ENCODE results near the gene DTL.

DTL gene

GRCh38 chr1:212129781-212130180, 94.2 kb downstream of the DTL start:
- no peak for DNase-seq

DNA sequence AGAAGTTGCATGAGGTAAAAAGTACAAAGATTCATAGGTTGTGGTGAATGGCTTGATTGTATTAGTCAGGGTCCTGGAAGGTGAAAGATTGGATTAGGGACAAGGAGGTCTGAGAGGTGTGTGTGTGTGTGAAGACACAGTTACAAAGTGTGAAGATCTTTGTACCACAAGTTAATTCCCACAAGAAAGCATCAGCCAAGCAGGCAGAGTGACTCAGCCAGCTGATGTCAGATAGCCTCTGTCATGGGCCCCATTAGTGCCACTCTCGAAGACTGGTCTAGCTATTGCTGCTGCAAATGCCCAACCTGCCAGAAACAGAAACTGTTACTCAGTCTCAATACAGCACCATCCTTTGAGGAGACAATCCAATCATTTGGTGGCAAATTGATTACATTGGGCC, 96.5 kb downstream of the DTL start:
- DNase-seq: no peak

GRCh38 chr1:212133319-212133718, 97.8 kb downstream of the DTL start:
- DNase-seq: no peak

GRCh38 chr1:212135166-212135565, 99.6 kb downstream of the DTL start:
- no peak for DNase-seq

DNA sequence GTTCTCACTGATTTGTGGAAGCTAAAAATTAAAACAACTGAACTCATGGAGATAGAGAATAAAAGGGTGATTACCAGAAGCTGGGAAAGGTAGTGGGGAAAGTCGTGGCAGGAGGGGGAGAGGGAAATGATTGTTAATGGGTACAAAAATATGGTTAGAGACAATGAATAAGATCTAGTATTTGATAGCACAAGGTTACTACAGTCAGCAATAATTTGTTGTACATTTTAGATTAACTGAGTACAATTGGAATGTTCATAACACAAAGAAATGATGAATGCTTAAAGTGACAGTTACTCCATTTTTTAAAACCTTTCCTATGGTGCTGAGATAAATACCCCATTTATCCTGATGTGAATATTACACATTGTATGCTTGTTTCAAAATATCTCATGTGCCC, 102.3 kb downstream of the DTL start:
- DNase-seq: no peak

DNA sequence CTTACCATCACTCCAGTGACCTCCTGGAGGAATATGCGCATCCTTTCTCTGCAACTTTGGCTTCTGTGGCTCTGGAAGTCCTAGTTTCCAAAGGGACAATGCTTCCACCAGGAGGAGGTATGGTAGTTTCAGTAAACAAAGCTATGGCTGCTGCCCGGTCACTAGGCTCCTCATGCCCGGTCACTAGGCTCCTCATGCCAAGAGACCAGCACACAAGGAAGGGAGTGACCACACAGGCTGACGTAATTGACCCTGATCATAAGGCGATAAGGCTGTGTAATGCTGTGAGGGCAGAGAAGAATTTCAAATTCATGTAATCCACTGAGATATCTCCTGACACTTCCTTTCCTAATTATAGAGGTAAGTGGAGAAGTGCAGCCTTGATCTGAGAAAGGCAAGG, 102.9 kb downstream of the DTL start:
- no peak for DNase-seq

GRCh38 chr1:212139526-212140135, 104.1 kb downstream of the DTL start:
- no peak for DNase-seq

- DNase-seq: no peak
These were observed 105.9 kb downstream of the DTL start for GRCh38 chr1:212141404-212141803.

- no peak for DNase-seq
These were observed 107.5 kb downstream of the DTL start for GRCh38 chr1:212142883-212143530.

DNA sequence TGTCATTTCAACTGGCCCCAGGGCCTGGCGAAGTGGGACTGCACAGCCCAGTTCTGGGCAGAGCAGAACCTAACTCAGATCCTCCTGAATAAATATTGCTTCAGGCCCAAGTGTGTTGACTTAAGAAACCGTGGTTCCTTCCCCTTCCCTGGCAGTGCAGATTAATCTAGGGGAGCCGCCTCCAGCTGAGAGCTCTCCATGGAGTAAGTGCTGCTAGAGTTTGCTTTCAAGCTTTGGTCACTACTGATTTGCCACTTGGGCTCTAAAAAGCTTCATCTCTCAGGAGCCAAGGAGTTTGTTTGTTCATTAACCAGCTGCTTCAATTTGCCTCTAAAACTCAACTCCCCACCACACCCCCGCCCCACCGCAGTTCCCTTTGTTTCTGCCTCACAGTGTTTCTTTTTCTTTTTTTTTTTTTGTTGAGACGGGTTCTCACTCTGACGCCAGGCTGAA, 112.1 kb downstream of the DTL start:
- DNase-seq: no peak

- no peak for DNase-seq
These were observed 114.0 kb downstream of the DTL start for GRCh38 chr1:212149566-212149965.

DNA sequence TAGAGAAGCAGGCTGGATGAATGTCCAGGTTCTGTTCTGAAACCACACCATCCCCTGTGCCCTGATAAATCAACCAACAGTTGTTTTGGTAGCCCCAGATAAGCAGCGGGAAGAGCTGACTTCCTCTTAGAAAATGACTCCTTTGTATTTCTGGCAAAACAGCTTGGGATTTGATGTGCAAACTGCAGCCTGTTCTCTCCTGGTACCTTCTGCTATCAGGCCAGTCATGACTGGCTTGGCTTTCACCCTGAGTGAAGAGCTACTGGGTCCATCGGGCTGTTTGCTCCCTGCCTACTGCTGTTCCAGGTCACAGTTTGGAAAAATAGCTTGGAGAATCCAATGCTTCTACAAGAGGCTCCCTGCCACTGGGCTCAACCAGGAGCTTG, 116.8 kb downstream of the DTL start:
- DNase-seq: no peak

- DNase-seq: no peak
These were observed 117.3 kb downstream of the DTL start for GRCh38 chr1:212152869-212153268.

DNA sequence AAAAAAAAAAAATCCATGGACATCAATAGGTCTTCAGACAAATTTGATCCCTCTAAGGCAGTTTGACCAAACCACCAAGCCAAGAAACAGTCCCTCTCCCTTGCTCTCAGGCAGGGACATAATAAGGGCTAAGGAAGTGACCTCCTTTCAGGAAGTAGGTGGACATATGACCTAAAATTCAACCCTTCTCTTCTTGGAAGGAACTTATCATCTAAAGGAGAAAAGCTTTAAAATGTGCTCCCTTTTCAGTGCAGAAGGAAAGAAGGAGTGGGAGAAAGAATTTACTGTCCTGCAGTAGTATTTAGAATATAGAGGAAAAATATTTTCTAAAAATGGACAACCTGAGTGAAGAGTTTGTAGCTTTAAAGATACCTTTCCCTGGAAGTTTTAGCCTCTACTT, 118.1 kb downstream of the DTL start:
- DNase-seq: no peak
